ENCODE measurements around the gene GDPD5. TPM values are rescaled to one million over a fixed set of nuclear protein-coding genes. Genes with fewer than 3 reads are reported as not detected.

GDPD5 gene
- total and polyA plus RNA-seq, 10 of the 15 experiments (the other 5 are each of a cell fraction or from before 2014, with no cell fraction given): 0.10 to 30.0 (median 6.7) TPM

DNA sequence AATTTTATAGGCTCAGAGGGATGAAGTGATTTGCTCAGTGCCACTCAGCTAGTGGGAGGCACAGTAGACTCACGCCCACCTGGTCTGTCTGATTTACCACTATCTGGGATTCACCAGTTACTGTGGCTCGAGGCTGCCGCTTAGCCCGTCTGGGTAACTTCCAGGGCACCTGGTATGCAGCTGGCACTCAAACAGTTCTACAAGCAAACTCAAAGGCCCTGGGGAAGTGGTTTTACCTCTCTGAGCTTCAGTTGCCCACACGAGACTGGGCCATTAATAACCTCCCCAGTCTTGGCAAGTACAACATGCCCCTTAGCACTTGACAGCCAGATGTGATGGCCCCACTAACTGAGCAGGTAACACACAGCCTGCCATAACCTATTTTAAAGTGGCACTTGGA is 2.6 kb downstream of the GDPD5 start:
- BruUV-seq (replicated peaks): no TSS peak
- H4K20me1 ChIP-seq (ENCODE audit: control insufficient read depth, insufficient read depth): no peaks in the 10 kb centered on the region
- RAD21 ChIA-PET (ENCODE audit: unreplicated experiment): interaction anchor here (1.1 to 2.5 kb wide), 5 partner anchors 9 to 115 kb away, joined by 3 to 10 read pairs (median 4); no protein-coding TSS in a partner anchor
- WGBS (ENCODE audit: insufficient coverage, insufficient replicate concordance, low lambda C conversion rate, missing lambda C conversion rate): 15% methylated on average over 5 of the region's 5 CpGs
- 0 out of 4 replicates have a peak, but pooled peaks cover 0 to 3% of the 10 kb centered on the region in 2 experiments for H3K27me3 ChIP-seq (replicated peaks in 1 of 2; ENCODE audit: control insufficient read depth in 2 of 2, insufficient read depth in 2 of 2, low read length in 1 of 2)
- FAIRE-seq (peak; percentile 18), DNase-seq (ENCODE audit: low read depth, low spot score) (no peak), ATAC-seq (peak; percentile 25)
- H3K36me3 ChIP-seq (ENCODE audit: control insufficient read depth in 2 of 2, insufficient read depth in 2 of 2, low read length in 1 of 2): no peaks in the 10 kb centered on the region
- no peaks in the 10 kb centered on the region for H3K9me3 ChIP-seq (replicated peaks; ENCODE audit: control insufficient read depth, insufficient read depth, low read length)
- in situ Hi-C loops (cut with MboI) (no loop called here), intact Hi-C loops (cut with micrococcal nuclease; ENCODE audit: unreplicated experiment) (no loop called here)
- peak overlapping the region; percentile 91; the same call in 1 of the 2 replicates for H3K4me2 ChIP-seq (ENCODE audit: control insufficient read depth, insufficient read depth)
- no peak overlapping the region for H3K9ac ChIP-seq (ENCODE audit: control insufficient read depth, insufficient read depth, low read length)
- H3K4me1 ChIP-seq (ENCODE audit: control insufficient read depth, insufficient read depth, low read length): peaks cover 28% of the 10 kb centered on the region
- SMC1A ChIA-PET (ENCODE audit: uncharacterized antibody, unreplicated experiment): interaction anchor here (0.6 to 3.5 kb wide), 13 partner anchors 9 to 197 kb away, joined by 3 to 14 read pairs (median 3); no protein-coding TSS in a partner anchor
- POLR2A ChIA-PET: interaction anchor here (1.3 kb wide), 1 partner anchor 31 kb away, joined by 3 read pairs; no protein-coding TSS in a partner anchor
- no peak overlapping the region for H3K4me3 ChIP-seq
- CTCF ChIA-PET: interaction anchor here (0.7 to 15.9 kb wide), 8 partner anchors 10 to 115 kb away, joined by 3 to 288 read pairs (median 4); no protein-coding TSS in a partner anchor
- no peak overlapping the region for H3K27ac ChIP-seq (ENCODE audit: control insufficient read depth, insufficient read depth)
- 0 out of 2 replicates have a peak overlapping the region, but pooled peaks have one; percentile 10 for H2AFZ ChIP-seq (ENCODE audit: control insufficient read depth, low read depth, low read length)
- H3K79me2 ChIP-seq (ENCODE audit: control insufficient read depth, insufficient read depth, low read length): no peaks in the 10 kb centered on the region
- TF ChIP-seq SMAD1 (IDR thresholded peaks at IDR 0.05; ENCODE audit: low read depth, partially characterized antibody) (no peak), MTA3 (IDR thresholded peaks at IDR 0.05; ENCODE audit: borderline replicate concordance, low read length) (no peak), RCOR1 (conservative IDR thresholded peaks at IDR 0.05; ENCODE audit: low read depth, low read length) (no peak), POLR2A (IDR thresholded peaks at IDR 0.05; ENCODE audit: low read depth, low read length) (no peak), BACH1 (IDR thresholded peaks at IDR 0.05; ENCODE audit: borderline replicate concordance) (no peak), LARP7 (IDR thresholded peaks at IDR 0.05) (no peak), GATAD2B (conservative IDR thresholded peaks at IDR 0.05; ENCODE audit: low read depth) (no peak), MYC (IDR thresholded peaks at IDR 0.05; ENCODE audit: insufficient read depth, insufficient read length, insufficient replicate concordance, low read length, severe bottlenecking) (no peak), RAD21 (IDR thresholded peaks at IDR 0.05; ENCODE audit: insufficient read depth, low read depth, low read length) (no peak), DPF2 (IDR thresholded peaks at IDR 0.05) (no peak), ESRRA (IDR thresholded peaks at IDR 0.05; ENCODE audit: low read length) (no peak), RELA (IDR thresholded peaks at IDR 0.05; ENCODE audit: borderline replicate concordance, partially characterized antibody) (no peak)
- TF ChIP-seq, protein P1, sequence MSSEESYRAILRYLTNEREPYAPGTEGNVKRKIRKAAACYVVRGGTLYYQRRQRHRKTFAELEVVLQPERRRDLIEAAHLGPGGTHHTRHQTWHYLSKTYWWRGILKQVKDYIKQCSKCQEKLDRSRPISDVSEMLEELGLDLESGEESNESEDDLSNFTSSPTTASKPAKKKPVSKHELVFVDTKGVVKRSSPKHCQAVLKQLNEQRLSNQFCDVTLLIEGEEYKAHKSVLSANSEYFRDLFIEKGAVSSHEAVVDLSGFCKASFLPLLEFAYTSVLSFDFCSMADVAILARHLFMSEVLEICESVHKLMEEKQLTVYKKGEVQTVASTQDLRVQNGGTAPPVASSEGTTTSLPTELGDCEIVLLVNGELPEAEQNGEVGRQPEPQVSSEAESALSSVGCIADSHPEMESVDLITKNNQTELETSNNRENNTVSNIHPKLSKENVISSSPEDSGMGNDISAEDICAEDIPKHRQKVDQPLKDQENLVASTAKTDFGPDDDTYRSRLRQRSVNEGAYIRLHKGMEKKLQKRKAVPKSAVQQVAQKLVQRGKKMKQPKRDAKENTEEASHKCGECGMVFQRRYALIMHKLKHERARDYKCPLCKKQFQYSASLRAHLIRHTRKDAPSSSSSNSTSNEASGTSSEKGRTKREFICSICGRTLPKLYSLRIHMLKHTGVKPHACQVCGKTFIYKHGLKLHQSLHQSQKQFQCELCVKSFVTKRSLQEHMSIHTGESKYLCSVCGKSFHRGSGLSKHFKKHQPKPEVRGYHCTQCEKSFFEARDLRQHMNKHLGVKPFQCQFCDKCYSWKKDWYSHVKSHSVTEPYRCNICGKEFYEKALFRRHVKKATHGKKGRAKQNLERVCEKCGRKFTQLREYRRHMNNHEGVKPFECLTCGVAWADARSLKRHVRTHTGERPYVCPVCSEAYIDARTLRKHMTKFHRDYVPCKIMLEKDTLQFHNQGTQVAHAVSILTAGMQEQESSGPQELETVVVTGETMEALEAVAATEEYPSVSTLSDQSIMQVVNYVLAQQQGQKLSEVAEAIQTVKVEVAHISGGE (CRISPR knock-in tag; IDR thresholded peaks at IDR 0.05): no peak
- TF ChIP-seq, protein P2, sequence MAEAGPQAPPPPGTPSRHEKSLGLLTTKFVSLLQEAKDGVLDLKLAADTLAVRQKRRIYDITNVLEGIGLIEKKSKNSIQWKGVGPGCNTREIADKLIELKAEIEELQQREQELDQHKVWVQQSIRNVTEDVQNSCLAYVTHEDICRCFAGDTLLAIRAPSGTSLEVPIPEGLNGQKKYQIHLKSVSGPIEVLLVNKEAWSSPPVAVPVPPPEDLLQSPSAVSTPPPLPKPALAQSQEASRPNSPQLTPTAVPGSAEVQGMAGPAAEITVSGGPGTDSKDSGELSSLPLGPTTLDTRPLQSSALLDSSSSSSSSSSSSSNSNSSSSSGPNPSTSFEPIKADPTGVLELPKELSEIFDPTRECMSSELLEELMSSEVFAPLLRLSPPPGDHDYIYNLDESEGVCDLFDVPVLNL (IDR thresholded peaks at IDR 0.05; ENCODE audit: low read depth, low read length): no peak
- TF ChIP-seq, protein P3, sequence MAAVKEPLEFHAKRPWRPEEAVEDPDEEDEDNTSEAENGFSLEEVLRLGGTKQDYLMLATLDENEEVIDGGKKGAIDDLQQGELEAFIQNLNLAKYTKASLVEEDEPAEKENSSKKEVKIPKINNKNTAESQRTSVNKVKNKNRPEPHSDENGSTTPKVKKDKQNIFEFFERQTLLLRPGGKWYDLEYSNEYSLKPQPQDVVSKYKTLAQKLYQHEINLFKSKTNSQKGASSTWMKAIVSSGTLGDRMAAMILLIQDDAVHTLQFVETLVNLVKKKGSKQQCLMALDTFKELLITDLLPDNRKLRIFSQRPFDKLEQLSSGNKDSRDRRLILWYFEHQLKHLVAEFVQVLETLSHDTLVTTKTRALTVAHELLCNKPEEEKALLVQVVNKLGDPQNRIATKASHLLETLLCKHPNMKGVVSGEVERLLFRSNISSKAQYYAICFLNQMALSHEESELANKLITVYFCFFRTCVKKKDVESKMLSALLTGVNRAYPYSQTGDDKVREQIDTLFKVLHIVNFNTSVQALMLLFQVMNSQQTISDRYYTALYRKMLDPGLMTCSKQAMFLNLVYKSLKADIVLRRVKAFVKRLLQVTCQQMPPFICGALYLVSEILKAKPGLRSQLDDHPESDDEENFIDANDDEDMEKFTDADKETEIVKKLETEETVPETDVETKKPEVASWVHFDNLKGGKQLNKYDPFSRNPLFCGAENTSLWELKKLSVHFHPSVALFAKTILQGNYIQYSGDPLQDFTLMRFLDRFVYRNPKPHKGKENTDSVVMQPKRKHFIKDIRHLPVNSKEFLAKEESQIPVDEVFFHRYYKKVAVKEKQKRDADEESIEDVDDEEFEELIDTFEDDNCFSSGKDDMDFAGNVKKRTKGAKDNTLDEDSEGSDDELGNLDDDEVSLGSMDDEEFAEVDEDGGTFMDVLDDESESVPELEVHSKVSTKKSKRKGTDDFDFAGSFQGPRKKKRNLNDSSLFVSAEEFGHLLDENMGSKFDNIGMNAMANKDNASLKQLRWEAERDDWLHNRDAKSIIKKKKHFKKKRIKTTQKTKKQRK (IDR thresholded peaks at IDR 0.05; ENCODE audit: low read depth, low read length): no peak
- TF ChIP-seq, protein P4, sequence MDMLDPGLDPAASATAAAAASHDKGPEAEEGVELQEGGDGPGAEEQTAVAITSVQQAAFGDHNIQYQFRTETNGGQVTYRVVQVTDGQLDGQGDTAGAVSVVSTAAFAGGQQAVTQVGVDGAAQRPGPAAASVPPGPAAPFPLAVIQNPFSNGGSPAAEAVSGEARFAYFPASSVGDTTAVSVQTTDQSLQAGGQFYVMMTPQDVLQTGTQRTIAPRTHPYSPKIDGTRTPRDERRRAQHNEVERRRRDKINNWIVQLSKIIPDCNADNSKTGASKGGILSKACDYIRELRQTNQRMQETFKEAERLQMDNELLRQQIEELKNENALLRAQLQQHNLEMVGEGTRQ (IDR thresholded peaks at IDR 0.05; ENCODE audit: borderline replicate concordance, low read depth, low read length): no peak
